HUES6 (cell line): ENCODE measurements around the gene GCH1.

Experiments
- H3K27ac ChIP-seq: 2 replicates; pipeline ENCODE4 v1.7.0; 2013; ENCODE audit warnings: low read depth, mild to moderate bottlenecking, low read length, inconsistent platforms
- H3K27me3 ChIP-seq: 2 replicates; pipeline ENCODE4 v1.6.1; 2013; ENCODE audit warnings: low read length; ENCODE audit not compliant: control insufficient read depth, insufficient read depth
- H3K36me3 ChIP-seq: 2 replicates; pipeline ENCODE4 v1.6.1; 2013; ENCODE audit warnings: low read length; ENCODE audit not compliant: control insufficient read depth, insufficient read depth
- H3K4me1 ChIP-seq: 2 replicates; pipeline ENCODE4 v1.6.1; 2013; ENCODE audit warnings: low read length; ENCODE audit not compliant: control insufficient read depth, insufficient read depth
- H3K4me3 ChIP-seq: 2 replicates; pipeline ENCODE4 v1.5.1; 2013; ENCODE audit warnings: low read depth, low read length
- H3K9ac ChIP-seq: one replicate; pipeline ENCODE4 v1.6.1; 2013; ENCODE audit warnings: mild to moderate bottlenecking, low read length
- H3K9me3 ChIP-seq: 2 replicates; pipeline ENCODE4 v1.6.1; 2013; ENCODE audit warnings: low read depth, low read length; ENCODE audit not compliant: control insufficient read depth, insufficient read depth

GCH1 gene

DNA sequence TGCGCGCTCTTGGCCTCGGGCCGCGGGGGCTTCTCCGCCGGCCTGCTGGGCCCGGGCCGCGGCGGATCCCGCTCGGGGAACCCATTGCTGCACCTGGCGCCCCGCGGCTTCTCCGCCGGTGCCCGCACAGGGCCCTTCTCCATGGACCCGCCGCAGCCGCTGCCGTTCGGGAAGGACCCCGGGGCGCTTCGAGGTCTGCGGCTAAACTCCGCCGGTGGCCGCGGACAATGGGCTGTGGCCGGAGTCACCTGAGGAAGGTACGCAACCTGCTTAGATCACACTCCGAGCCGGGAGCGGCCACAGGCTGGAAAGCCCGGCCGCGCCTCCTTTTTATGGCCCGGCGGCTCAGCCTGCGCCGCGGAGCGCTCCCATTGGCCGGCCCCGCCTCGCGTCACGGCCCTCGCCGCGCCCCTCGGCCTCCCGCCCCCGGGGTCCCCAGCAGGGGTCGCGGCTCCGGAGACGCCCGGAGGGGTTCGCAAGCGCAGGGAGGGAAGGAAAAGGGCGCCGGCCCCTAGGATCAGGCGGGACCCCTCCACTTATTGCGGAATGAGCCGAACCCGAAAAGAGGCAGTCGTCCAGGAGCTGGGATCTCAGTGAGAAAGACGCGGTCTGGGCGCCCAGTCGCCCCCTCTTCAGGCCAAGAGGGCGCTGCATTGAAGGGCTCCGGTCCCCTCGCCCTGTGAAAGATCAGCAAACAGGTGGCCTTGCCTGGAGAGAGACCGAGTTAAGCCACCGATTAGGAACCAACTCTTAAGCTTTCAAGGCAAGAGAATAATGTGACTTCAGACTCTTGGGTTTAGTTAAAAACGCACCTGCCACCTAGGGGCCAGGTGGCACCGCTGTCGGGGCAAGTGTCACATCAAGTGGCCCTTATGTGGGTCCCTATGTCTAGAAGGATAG lies at the start of gene GCH1:
GCH1 (minus strand) TSS at position 306 of the 900 bp plus-strand sequence; CDS start at position 143, 163 bp downstream.
- Histone ChIP-seq H3K9ac (peak within 1 kb of the TSS; percentile 74), H3K27ac (0 out of 2 replicates have a peak within 1 kb of the TSS, but pooled peaks have one; percentile 32), H3K36me3 (no peaks in the 10 kb centered on the region), H3K4me3 (peak within 1 kb of the TSS; percentile 88), H3K9me3 (no peaks in the 10 kb centered on the region), H3K27me3 (peaks cover 30% of the 10 kb centered on the region), H3K4me1 (no peaks in the 10 kb centered on the region)

- no peak overlapping the region for H3K27ac ChIP-seq
- no peak overlapping the region for H3K9ac ChIP-seq
- H3K36me3 ChIP-seq: peaks cover 49% of the 10 kb centered on the region
Measured at GRCh38 chr14:54947230-54947629, 44.6 kb upstream of the GCH1 start.

DNA sequence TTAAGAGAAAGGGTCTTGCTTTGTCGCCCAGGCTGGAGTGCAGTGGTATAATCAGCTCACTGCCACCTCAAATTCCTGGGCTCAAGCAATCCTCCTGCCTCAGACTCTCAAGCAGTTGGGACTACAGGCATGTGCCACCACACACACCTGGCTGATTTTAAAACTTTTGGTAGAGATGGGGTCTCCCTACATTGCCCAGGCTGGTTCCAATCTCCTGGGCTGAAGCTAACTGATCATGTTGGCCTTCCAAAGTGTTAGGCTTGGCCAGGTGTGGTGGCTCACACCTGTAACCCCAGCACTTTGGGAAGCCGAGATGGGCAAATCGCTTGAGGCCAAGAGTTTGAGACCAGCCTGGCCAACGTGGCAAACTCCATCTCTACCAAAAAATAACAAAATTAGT lies 43.9 kb upstream of the GCH1 start:
- H3K27me3 ChIP-seq: no peaks in the 10 kb centered on the region
- no peak overlapping the region for H3K27ac ChIP-seq
- H3K9ac ChIP-seq: no peak overlapping the region
- peaks cover 52% of the 10 kb centered on the region for H3K36me3 ChIP-seq
- H3K4me3 ChIP-seq: no peak overlapping the region
- peaks cover 9% of the 10 kb centered on the region for H3K9me3 ChIP-seq
- no peaks in the 10 kb centered on the region for H3K4me1 ChIP-seq

More at GRCh38 chr14:54947230-54947629, 44.6 kb upstream of the GCH1 start:
- no peaks in the 10 kb centered on the region for H3K4me1 ChIP-seq
- H3K4me3 ChIP-seq: no peak overlapping the region
- H3K27me3 ChIP-seq: no peaks in the 10 kb centered on the region
- peaks cover 9% of the 10 kb centered on the region for H3K9me3 ChIP-seq

GRCh38 chr14:54944737-54945391 lies 42.2 kb upstream of the GCH1 start:
- Histone ChIP-seq H3K27ac (no peak overlapping the region), H3K4me3 (no peak overlapping the region), H3K9ac (no peak overlapping the region), H3K27me3 (no peaks in the 10 kb centered on the region), H3K4me1 (no peaks in the 10 kb centered on the region), H3K9me3 (peaks cover 9% of the 10 kb centered on the region), H3K36me3 (peaks cover 68% of the 10 kb centered on the region)

GRCh38 chr14:54942913-54943312 lies 40.3 kb upstream of the GCH1 start:
- peaks cover 65% of the 10 kb centered on the region for H3K36me3 ChIP-seq
- peaks cover under 1% of the 10 kb centered on the region; the same call in 1 of the 2 replicates for H3K9me3 ChIP-seq
- H3K27ac ChIP-seq: no peak overlapping the region
- no peaks in the 10 kb centered on the region for H3K4me1 ChIP-seq
- no peaks in the 10 kb centered on the region for H3K27me3 ChIP-seq
- H3K9ac ChIP-seq: no peak overlapping the region
- H3K4me3 ChIP-seq: no peak overlapping the region

DNA sequence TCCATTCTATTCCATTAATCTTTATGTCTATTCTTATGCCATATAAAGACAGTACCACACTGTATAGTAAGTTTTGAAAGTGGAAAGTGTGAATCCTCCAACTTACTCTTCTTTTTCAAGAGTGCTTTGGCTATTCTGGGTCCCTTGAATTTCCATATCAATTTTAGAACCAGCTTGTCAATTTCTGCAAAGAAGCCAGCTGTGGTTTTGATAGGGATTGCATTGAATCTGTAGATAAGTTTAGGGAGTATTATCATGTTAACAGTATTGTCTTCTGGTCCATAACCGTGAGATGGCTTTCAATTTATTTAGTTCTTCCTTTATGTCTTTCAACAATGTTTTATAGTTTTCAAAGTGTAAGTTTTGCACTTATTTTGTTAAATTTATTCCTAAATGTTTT lies 34.2 kb upstream of the GCH1 start:
- no peaks in the 10 kb centered on the region for H3K27me3 ChIP-seq
- H3K4me1 ChIP-seq: no peaks in the 10 kb centered on the region
- H3K36me3 ChIP-seq: peaks cover 48% of the 10 kb centered on the region
- no peaks in the 10 kb centered on the region for H3K9me3 ChIP-seq
- H3K27ac ChIP-seq: no peak overlapping the region
- H3K4me3 ChIP-seq: no peak overlapping the region
- H3K9ac ChIP-seq: no peak overlapping the region

- Histone ChIP-seq H3K9me3 (no peaks in the 10 kb centered on the region), H3K36me3 (peaks cover 41% of the 10 kb centered on the region), H3K9ac (no peak overlapping the region), H3K27ac (no peak overlapping the region), H3K27me3 (no peaks in the 10 kb centered on the region), H3K4me3 (no peak overlapping the region), H3K4me1 (no peaks in the 10 kb centered on the region)
Measured at GRCh38 chr14:54935958-54936357, 33.3 kb upstream of the GCH1 start.

DNA sequence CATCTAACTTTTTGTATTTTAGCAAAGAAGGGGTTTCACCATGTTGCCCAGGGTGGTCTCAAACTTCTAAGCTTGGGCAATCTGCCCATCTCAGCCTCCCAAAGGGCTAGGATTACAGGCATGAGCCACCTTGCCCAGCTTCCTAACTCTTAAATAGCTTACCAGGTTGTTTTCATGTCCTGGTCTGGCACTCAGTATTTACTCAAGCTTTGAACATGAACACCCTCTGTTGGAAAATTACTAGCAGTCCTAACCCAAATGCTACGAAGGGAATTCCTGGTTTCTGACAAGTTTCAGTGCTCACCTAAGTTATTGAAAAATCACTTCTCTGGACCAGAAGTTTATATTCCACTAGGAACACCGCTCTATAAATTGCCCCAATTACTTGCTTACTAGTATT lies 32.5 kb upstream of the GCH1 start:
- Histone ChIP-seq H3K9ac (no peak overlapping the region), H3K4me1 (no peaks in the 10 kb centered on the region), H3K27ac (no peak overlapping the region)

GRCh38 chr14:54933006-54933405 lies 30.4 kb upstream of the GCH1 start:
- H3K4me1 ChIP-seq: no peaks in the 10 kb centered on the region
- no peaks in the 10 kb centered on the region for H3K9me3 ChIP-seq
- peaks cover 21% of the 10 kb centered on the region for H3K36me3 ChIP-seq
- no peak overlapping the region for H3K9ac ChIP-seq
- H3K27ac ChIP-seq: no peak overlapping the region
- no peak overlapping the region for H3K4me3 ChIP-seq
- no peaks in the 10 kb centered on the region for H3K27me3 ChIP-seq

More for the DNA sequence above, 32.5 kb upstream of the GCH1 start:
- H3K4me3 ChIP-seq: no peak overlapping the region
- no peaks in the 10 kb centered on the region for H3K27me3 ChIP-seq
- no peaks in the 10 kb centered on the region for H3K9me3 ChIP-seq
- H3K36me3 ChIP-seq: peaks cover 32% of the 10 kb centered on the region

DNA sequence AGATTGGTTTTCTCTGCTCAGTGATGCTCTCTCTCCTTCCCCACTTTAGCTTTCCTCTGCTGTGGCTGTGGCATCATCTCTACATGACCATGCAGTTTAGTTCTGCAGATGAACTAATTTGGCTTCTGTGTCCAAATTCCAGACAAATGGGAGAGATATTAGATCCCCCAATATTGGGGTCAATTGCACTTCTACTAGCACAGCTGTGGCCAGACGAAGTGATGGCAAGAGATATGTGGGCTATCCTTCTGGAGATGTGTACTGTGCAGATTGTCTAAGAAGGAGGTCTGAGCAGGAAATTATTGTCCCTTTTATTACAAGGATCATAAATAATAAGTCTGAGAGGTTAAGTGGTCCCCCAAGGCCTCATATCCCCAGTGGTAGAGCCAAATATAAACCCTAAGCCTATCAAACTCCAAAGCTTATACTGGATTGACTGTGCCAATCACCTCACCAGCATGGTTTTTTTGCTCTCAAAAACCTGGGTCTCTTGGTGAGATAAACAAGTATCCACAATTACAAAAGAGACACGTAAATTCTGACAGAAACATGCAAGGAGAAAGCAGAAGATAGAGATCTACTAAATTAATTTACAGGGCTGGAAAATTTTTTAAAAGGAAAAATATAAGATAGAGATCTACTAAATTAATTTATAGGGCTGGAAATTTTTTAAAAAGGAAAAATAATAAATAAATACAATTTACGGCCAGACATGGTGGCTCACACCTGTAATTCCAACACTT lies 29.1 kb upstream of the GCH1 start:
- peaks cover 11% of the 10 kb centered on the region for H3K36me3 ChIP-seq
- H3K27ac ChIP-seq: no peak overlapping the region
- H3K4me1 ChIP-seq: no peaks in the 10 kb centered on the region
- H3K27me3 ChIP-seq: no peaks in the 10 kb centered on the region
- H3K4me3 ChIP-seq: no peak overlapping the region
- H3K9ac ChIP-seq: no peak overlapping the region
- no peaks in the 10 kb centered on the region for H3K9me3 ChIP-seq
